C4-2B (cell line): ENCODE results near the gene KRTAP5-5.
"Not testable (repeated sequence)": the region's sequence is repeated elsewhere in the genome, so short reads cannot be mapped to it uniquely, and the experiment has no call there.

Experiments used
- H3K27ac ChIP-seq: fragments of 450-650 bp; 2 replicates; pipeline ENCODE4 v1.5.1; 2017
- CTCF ChIP-seq: fragments of 450-650 bp; conservative IDR thresholded peaks from 2 replicates; pipeline ENCODE4 v1.5.1; 2017; ENCODE audit warnings: mild to moderate bottlenecking
- ZFX ChIP-seq: fragments of 450-650 bp; IDR thresholded peaks from 2 replicates; pipeline ENCODE4 v1.6.1; 2017

The KRTAP5-5 gene

GRCh38 chr11:1629326-1630185 lies at the start of gene KRTAP5-5:
KRTAP5-5 (plus strand) TSS chr11:1629775; CDS start chr11:1629841, 66 bp downstream.
- no peak for TF ChIP-seq ZFX
- no peak for TF ChIP-seq CTCF

GRCh38 chr11:1581976-1582375 lies 47.6 kb upstream of the KRTAP5-5 start:
- TF ChIP-seq CTCF (no peak), ZFX (no peak)
- H3K27ac ChIP-seq, result no peak overlapping the region

More at GRCh38 chr11:1629326-1630185, at the start of gene KRTAP5-5:
- H3K27ac ChIP-seq, result no peak within 1 kb of the TSS

- not testable (repeated sequence) for H3K27ac ChIP-seq
Observed at GRCh38 chr11:1582909-1583308, 46.7 kb upstream of the KRTAP5-5 start.

- H3K27ac ChIP-seq, result not testable (repeated sequence)
Observed at GRCh38 chr11:1584661-1585370, 44.8 kb upstream of the KRTAP5-5 start, which contains the start of gene KRTAP5-1. KRTAP5-1 (minus strand) TSS chr11:1585283; CDS start chr11:1585249, 34 bp downstream.

GRCh38 chr11:1586699-1587098 lies 42.9 kb upstream of the KRTAP5-5 start:
- TF ChIP-seq ZFX, result no peak

GRCh38 chr11:1589191-1589963 lies 40.2 kb upstream of the KRTAP5-5 start:
- H3K27ac ChIP-seq, result not testable (repeated sequence)

More at GRCh38 chr11:1586699-1587098, 42.9 kb upstream of the KRTAP5-5 start:
- no peak overlapping the region for H3K27ac ChIP-seq

GRCh38 chr11:1589996-1590395 lies 39.6 kb upstream of the KRTAP5-5 start:
- no peak overlapping the region for H3K27ac ChIP-seq

GRCh38 chr11:1592628-1593027 lies 36.9 kb upstream of the KRTAP5-5 start:
- no peak for TF ChIP-seq ZFX
- TF ChIP-seq CTCF, result no peak

More at GRCh38 chr11:1589996-1590395, 39.6 kb upstream of the KRTAP5-5 start:
- TF ChIP-seq ZFX (no peak), CTCF (no peak)

GRCh38 chr11:1595994-1596575 lies 33.5 kb upstream of the KRTAP5-5 start:
- H3K27ac ChIP-seq, result not testable (repeated sequence)

More at GRCh38 chr11:1592628-1593027, 36.9 kb upstream of the KRTAP5-5 start:
- no peak overlapping the region for H3K27ac ChIP-seq

- H3K27ac ChIP-seq, result not testable (repeated sequence)
Observed at GRCh38 chr11:1596576-1597121, 32.9 kb upstream of the KRTAP5-5 start.
